Measurements from ENCODE around the gene ZNF330. TPM values are rescaled to one million over a fixed set of nuclear protein-coding genes. Genes with fewer than 3 reads are reported as not detected.

The ZNF330 gene
- polyA plus RNA-seq, 1 donor (not counting 4 experiments of a cell fraction or from before 2014, with no cell fraction given) = 31.1 TPM

- Histone ChIP-seq H3K79me2 (ENCODE audit: control insufficient read depth, insufficient read depth, low read length) (no peaks in the 10 kb centered on the region), H3K9me3 (ENCODE audit: control insufficient read depth, low read depth, low read length) (no peaks in the 10 kb centered on the region), H3K9ac (ENCODE audit: control insufficient read depth, extremely low read depth, insufficient read depth, low read length) (no peak overlapping the region), H3K4me1 (ENCODE audit: control insufficient read depth, extremely low read depth, insufficient read depth, low read length) (no peaks in the 10 kb centered on the region), H3K4me2 (ENCODE audit: control insufficient read depth, extremely low read depth, insufficient read depth, low read depth, low read length) (no peak overlapping the region), H3K4me3 (ENCODE audit: control insufficient read depth in 2 of 3, extremely low read depth in 1 of 3, insufficient read depth in 2 of 3, low read depth in 1 of 3, low read length in 3 of 3) (no peak overlapping the region), H3K27me3 (ENCODE audit: control insufficient read depth, extremely low read depth, insufficient read depth, low read length) (no peaks in the 10 kb centered on the region), H2AFZ (ENCODE audit: control insufficient read depth, low read length) (no peak overlapping the region), H3K27ac (ENCODE audit: control insufficient read depth, insufficient read depth, low read length) (no peak overlapping the region), H3K9me1 (ENCODE audit: control insufficient read depth, extremely low read depth, insufficient read depth, low read length) (no peaks in the 10 kb centered on the region), H3K36me3 (ENCODE audit: control insufficient read depth in 2 of 2, extremely low read depth in 1 of 2, insufficient read depth in 2 of 2, low read length in 2 of 2) (no peaks in the 10 kb centered on the region), H4K20me1 (ENCODE audit: control insufficient read depth, extremely low read depth, insufficient read depth, low read length) (no peaks in the 10 kb centered on the region)
- FAIRE-seq = no peak
- dilution Hi-C loops (cut with MboI; ENCODE audit: extremely low pct_ligation_motif_present, low sequenced_read_pairs) = no loop called here
- no peak for DNase-seq (ENCODE audit: low read depth, low spot score)
- TF ChIP-seq EZH2 (IDR thresholded peaks at IDR 0.05; ENCODE audit: low read length) = no peak
- TF ChIP-seq, protein P1, sequence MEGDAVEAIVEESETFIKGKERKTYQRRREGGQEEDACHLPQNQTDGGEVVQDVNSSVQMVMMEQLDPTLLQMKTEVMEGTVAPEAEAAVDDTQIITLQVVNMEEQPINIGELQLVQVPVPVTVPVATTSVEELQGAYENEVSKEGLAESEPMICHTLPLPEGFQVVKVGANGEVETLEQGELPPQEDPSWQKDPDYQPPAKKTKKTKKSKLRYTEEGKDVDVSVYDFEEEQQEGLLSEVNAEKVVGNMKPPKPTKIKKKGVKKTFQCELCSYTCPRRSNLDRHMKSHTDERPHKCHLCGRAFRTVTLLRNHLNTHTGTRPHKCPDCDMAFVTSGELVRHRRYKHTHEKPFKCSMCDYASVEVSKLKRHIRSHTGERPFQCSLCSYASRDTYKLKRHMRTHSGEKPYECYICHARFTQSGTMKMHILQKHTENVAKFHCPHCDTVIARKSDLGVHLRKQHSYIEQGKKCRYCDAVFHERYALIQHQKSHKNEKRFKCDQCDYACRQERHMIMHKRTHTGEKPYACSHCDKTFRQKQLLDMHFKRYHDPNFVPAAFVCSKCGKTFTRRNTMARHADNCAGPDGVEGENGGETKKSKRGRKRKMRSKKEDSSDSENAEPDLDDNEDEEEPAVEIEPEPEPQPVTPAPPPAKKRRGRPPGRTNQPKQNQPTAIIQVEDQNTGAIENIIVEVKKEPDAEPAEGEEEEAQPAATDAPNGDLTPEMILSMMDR (optimal IDR thresholded peaks at IDR 0.05 in 1 of 3, IDR thresholded peaks at IDR 0.05 in 1 of 3, conservative IDR thresholded peaks at IDR 0.05 in 1 of 3; ENCODE audit: extremely low read depth in 1 of 3, insufficient read depth in 2 of 3, low read length in 3 of 3) = no peak
Measured at GRCh38 chr4:141193516-141194034, 27.1 kb upstream of the ZNF330 start.

DNA sequence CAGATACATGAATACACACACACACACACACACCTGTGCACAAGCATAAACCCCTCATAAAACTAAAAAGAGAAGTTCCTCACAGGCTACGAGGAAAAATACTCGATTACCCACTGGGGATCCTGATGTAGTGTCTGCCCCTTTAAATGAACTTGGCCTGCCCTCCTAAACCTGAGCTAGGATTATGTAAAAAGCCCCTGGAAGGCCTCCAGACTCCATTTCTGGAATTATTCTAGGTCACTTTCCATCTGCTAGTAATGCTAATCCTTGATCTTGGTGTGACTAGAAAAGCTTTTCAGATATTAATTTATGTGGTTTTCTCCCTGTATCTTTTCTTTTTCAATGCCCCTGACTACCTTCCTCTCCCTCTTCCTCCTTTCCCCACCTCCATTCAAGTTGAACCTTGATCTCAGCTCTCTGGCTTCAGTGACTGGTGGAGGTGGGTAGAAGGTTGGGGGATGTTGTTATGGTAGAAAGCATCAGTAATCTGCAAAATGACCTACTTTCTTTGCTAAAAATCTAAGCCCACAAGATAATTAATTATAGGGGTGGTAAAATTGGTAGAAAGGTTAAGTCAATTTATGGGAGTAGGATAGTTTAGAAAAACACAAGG, 25.5 kb upstream of the ZNF330 start:
- H3K27me3 ChIP-seq (ENCODE audit: control insufficient read depth, extremely low read depth, insufficient read depth, low read length) = no peaks in the 10 kb centered on the region
- FAIRE-seq = no peak

More for the DNA sequence above, 25.5 kb upstream of the ZNF330 start:
- DNase-seq (ENCODE audit: low read depth, low spot score) = no peak
- no peaks in the 10 kb centered on the region for H3K4me1 ChIP-seq (ENCODE audit: control insufficient read depth, extremely low read depth, insufficient read depth, low read length)
- H3K4me3 ChIP-seq (ENCODE audit: control insufficient read depth in 2 of 3, extremely low read depth in 1 of 3, insufficient read depth in 2 of 3, low read depth in 1 of 3, low read length in 3 of 3) = no peak overlapping the region
- H3K79me2 ChIP-seq (ENCODE audit: control insufficient read depth, insufficient read depth, low read length) = no peaks in the 10 kb centered on the region
- no peaks in the 10 kb centered on the region for H4K20me1 ChIP-seq (ENCODE audit: control insufficient read depth, extremely low read depth, insufficient read depth, low read length)
- H2AFZ ChIP-seq (ENCODE audit: control insufficient read depth, low read length) = no peak overlapping the region
- dilution Hi-C loops (cut with MboI; ENCODE audit: extremely low pct_ligation_motif_present, low sequenced_read_pairs) = no loop called here
- H3K4me2 ChIP-seq (ENCODE audit: control insufficient read depth, extremely low read depth, insufficient read depth, low read depth, low read length) = no peak overlapping the region
- no peaks in the 10 kb centered on the region for H3K9me3 ChIP-seq (ENCODE audit: control insufficient read depth, low read depth, low read length)
- no peaks in the 10 kb centered on the region for H3K36me3 ChIP-seq (ENCODE audit: control insufficient read depth in 2 of 2, extremely low read depth in 1 of 2, insufficient read depth in 2 of 2, low read length in 2 of 2)
- no peak overlapping the region for H3K27ac ChIP-seq (ENCODE audit: control insufficient read depth, insufficient read depth, low read length)
- TF ChIP-seq, protein P1 (optimal IDR thresholded peaks at IDR 0.05 in 1 of 3, IDR thresholded peaks at IDR 0.05 in 1 of 3, conservative IDR thresholded peaks at IDR 0.05 in 1 of 3; ENCODE audit: extremely low read depth in 1 of 3, insufficient read depth in 2 of 3, low read length in 3 of 3) = no peak
- TF ChIP-seq EZH2 (IDR thresholded peaks at IDR 0.05; ENCODE audit: low read length) = no peak
- no peaks in the 10 kb centered on the region for H3K9me1 ChIP-seq (ENCODE audit: control insufficient read depth, extremely low read depth, insufficient read depth, low read length)
- H3K9ac ChIP-seq (ENCODE audit: control insufficient read depth, extremely low read depth, insufficient read depth, low read length) = no peak overlapping the region
